M059J (cell line): ENCODE measurements around the gene KY. TPM values are rescaled to one million over a fixed set of nuclear protein-coding genes. Genes with fewer than 3 reads are reported as not detected.
A peak's percentile ranks its signal among the peaks of the same experiment; 100 is the strongest.
"Not testable (repeated sequence)": the region's sequence is repeated elsewhere in the genome, so short reads cannot be mapped to it uniquely, and the experiment has no call there.

Experiments used
- DNase-seq: peaks from one replicate; pipeline ENCODE4 v3.0.0-alpha.2; 2012; ENCODE audit warnings: low read depth
- total RNA-seq: library from RNA; depleted of rRNA; stranded (reverse); fragments of >200 nt; shearing (Covaris generic); gene quantifications from 2 replicates; pipeline ENCODE4 v1.2.3, GENCODE V29; 2014

Gene KY
- total RNA-seq, 1 experiment from 2014 or later, result 0.76 TPM

- no peak for DNase-seq
These were observed 47.3 kb downstream of the KY start for GRCh38 chr3:134603480-134603879.

GRCh38 chr3:134602440-134602814 is 48.4 kb downstream of the KY start:
- DNase-seq, result no peak

DNA sequence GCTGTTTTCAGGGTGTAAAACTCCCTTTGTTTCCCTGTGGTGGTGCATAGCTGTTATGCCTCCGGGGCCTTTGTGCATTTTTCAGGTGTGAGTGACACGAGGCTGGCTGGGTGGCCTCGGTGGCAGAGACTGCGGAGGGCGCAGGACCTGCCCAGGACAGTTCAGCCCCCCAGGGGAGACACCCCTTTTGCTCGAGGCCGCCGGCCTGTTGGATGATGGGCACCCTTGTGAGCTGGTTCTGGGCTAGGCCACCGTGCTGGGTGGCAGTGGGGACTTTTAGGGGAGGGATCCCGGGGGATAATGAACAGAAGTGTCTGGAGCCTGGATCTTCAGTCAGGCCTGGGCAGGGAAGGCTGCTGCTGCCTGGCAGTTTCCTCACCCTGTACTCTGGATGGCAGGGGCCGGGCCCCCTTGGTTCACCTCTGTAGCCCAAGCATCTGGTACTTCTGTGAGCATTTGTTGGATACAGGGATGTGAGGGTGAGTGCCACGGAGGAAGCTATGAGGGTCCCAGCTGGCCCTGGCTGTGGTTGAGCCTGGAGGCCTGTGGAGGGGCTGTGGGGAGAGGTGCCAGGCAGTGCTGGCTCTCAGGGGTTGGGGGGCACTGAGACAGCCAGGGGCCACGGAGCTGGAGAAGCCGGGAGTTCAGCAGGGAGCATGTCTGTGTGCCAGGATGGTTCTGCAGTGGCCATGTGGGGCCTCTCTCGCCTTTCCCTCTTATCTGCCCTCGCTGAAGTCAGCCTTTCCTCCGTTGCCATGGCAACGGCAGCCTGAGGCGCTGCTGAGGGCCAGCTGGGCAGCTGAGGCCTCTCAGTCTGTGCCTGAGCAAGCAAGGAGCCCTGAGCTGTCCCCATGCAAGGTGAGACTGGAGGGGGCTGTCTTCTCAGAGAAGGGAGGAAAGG is 49.0 kb downstream of the KY start:
- DNase-seq, result peak; percentile 69

DNA sequence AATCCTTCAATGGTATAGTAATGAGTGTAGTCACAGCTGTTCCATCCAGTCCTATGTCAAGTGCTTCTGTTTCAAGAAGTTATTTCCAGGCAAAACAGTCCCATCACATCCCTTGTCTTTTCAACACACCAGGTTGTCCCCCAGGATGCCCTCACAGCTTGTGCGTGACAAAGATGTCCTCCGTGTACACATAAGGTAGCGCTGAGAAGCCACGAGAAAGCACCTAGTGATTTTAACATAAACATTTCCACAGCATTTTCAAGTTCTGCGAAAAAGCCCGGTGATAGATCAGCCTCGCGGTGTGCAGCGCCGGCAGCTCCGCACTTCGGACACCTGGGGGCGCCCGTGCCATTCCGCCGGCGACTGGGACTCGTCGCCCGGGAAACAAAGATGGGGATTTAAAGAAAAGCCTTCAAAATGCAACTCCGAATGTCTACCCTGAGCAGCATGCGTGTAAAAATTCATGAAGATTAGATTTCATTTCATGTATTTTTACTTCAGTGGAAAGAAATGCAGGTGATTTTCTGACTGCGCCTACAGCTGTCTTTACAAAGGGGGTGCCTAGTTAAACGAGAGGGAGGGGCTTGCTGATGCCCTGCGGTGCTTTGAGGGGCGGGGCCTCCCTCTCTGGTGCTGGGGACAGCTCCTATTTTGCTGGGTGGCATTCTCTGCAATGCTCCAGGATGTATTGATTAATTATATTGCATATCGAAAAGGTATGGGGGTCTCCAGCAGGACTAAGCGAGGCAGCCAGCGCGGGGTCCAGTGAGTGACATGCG is 49.9 kb downstream of the KY start:
- DNase-seq, result peak; percentile 74

GRCh38 chr3:134600206-134600605 is 50.6 kb downstream of the KY start:
- peak; percentile 38 for DNase-seq

DNA sequence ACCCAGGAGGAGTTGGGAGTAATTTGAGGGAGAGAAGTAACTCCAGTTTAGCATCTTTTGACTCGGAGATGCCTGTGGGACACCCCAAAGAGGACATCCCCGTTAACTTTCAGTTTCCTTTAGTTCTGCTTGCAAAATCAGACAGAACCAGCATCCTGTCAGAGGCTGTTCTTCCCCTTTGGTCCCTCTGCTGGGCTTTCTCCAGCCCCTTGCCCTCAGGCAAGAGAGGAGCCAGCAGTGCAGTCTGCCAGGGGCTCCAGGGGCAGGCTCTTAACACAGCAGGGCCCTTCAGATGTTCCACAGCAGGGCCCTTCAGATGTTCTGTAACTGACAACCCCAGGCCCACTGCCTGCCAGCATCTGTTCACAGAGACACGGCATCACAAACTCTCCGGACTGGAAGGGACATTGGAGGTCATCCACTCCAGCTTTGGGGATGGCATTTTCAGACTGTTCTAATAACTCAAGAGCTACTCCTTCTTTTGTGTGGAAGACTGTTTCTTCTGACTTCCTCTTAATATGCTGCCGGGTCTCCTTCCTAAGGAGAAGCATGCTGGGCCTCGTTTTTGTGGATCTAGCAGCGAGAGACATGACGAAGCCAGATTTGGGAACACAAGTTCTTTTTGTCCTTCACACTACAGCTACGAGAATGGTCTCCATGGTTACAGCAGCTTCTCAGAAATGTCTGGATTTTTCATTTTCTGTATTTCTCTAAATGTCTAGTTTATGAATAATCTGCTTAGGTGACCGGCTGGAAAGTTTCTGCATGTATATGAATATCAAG is 51.9 kb downstream of the KY start:
- no peak for DNase-seq

DNA sequence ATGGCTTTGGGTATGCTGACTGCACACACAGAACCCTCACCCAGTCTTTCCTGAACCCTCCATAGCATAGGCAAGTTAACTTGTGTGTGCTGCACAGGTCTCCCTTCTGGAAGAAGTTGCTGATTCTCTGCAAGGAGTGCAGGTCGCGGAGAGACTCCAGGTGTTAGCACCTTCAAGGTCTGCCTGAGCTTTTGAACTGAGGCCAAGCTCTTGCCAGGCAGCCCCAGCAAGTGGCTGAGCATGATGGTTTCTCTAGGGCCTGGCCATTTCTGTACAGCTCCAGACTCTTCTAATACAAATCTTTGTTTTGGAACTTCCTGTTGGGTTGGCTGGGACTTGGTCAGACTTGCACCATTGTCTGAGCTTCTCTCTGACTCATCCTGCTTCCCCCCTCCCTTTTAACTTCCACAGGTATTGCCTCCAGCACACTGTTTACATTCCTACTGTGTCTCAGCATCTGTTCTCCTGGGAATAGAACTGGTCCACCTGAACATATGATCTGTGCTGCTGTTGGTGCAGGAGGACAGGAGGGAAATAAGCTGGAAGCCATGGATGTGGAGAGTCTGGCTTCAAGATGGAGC is 53.3 kb downstream of the KY start:
- peak; percentile 62 for DNase-seq

DNA sequence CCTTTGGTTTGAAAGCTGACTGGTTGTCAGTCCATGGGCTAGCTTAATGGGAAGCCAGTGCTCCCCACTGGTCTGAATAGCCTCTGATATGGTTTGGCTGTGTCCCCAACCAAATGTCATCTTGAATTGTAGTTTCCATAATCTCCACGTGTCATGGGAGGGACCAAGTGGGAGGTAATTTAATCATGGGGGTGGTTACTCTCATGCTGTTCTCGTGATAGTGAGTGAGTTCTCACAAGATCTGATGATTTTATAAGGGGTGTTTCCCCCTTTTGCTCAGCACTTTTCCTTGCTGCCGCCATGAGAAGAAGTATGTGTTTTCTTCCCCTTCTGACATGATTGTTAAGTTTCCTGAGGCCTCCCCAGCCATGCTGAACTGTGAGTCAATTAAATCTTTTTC is 55.8 kb downstream of the KY start:
- DNase-seq, result not testable (repeated sequence)

DNA sequence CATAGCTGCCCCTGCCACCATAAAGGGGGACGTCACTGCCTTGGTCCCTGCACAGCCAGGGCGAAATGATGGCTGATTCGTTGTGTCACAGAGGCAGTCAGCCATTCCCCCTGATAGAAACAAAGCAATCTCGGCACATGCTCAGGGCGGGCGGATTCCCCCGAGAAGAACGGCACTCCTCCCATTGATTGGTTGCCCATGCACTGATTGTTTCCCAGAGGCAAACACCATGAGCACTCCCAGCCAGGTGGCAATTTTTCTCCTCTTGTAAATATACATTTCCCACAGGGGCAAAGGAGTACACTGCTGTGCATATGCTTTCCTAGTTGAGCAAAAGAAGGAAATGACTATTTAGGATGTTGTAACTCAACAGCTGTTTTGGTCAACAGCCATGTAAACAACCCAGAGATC is 56.5 kb downstream of the KY start:
- no peak for DNase-seq

DNA sequence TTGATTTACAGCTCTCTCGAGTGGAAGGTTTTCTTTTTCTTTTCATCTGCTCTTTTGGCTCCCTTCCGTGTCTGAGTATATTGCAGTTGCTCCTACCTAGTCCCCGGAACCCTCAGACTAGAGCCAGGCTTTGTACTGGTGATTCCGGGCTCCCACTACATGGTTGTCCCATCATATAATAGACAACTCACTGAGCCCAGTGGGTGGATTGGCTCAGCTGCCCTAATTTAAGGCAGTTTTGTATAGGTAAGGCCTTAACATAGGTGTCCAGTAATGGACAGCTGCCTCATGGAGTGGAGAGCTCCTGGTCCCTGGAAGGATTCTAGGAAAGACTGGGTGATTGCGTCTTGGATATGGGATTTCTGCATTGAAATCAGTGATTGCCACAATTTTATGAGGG is 58.0 kb downstream of the KY start:
- DNase-seq, result no peak

DNA sequence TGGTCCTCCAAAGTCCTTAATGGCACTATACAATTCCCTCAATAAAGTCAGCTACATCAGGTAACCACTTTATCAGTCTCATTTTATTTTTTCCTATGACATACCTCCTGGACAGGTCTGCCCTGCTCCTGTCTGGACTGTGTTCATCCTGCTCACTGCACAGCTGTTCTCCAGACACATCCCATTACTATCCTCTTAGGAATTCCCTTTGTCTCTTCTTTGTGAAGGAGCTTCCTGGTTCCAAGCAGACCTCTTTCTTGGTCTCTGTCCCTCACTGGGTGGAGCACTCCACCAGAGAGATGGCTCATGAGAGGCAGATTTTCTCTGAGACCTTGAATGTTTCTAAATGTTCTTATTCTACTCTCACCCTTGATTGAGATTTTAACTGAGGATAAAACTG is 60.1 kb downstream of the KY start:
- no peak for DNase-seq

DNA sequence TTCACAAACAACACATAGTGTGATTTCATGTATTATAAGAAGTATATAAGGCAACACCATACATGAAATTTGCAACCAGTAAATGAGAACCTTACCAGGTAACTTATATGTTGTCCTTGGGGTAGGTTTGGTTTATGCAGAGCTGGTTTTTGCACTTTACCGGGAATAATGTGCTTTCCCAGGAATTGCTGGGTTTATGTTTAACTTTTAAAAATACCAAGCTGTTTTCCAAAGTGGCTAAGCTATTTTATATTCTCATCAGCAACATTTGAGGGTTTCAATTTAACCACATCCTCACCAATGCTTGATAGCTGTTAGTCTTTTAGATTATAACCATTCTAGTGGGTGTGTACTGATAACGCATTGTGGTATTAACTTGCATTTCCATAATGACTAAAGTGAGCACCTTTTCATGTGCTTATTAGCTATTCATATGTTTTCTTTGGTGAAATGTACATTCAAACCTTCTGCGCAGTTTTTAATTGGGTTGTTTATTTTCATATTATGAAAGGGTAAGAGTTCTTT is 71.6 kb downstream of the KY start:
- no peak for DNase-seq

DNA sequence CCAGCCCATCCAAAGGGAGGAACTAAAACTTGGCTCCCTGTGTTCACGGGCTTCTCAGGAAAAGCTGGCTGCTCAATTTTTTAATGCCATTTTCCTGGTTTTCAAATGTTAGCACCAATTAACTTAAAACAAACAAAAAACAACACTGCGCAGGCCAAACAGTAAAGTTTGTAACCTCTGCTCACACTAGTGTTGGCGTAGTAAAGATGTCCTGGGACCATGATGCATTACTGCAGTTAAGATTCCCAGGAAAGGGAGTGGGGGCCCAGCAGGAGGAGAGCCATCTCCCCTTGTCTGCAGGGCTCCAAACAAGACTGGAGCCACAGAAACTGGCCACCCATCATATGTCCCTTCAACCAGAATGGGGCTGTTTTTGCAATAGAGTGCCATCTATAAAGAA is 74.0 kb downstream of the KY start:
- no peak for DNase-seq

DNA sequence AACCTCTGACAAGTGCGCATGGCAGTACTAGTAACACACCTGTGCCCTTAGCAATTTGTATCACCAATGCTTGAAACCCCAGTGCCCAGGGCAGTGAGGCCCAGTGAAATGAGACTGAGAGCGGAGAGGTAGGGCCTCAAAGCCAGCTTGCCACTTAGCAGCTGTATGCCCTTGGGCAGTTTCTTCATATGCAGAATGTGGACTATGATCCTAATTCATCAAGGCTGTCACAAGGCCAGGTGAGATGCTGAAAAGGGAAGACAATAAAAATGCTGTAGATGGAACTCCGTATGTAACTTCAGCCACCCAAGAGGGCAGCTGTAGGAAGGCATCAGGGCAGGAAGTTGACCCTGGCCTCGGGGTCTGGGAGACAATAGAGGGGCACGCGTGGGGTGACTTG is 74.4 kb downstream of the KY start:
- DNase-seq, result no peak

DNA sequence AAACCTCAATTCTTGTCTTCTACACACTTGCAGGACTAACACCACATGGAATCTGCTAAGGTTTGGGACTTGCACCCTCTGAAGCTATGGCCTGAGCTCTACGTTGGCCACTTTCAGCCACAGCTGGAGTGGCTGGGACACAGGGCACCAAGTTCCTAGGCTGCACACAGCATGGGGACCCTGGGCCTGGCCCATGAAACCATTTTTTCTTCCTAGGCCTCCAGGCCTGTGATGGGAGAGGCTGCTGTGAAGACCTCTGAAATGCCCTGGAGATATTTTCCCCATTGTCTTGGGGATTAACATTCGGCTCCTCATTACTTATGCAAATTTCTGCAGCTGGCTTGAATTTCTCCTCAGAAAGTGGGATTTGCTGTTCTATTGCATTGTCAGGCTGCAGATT is 80.9 kb downstream of the KY start:
- DNase-seq, result not testable (repeated sequence)

GRCh38 chr3:134568790-134569189 is 82.0 kb downstream of the KY start:
- no peak for DNase-seq

DNA sequence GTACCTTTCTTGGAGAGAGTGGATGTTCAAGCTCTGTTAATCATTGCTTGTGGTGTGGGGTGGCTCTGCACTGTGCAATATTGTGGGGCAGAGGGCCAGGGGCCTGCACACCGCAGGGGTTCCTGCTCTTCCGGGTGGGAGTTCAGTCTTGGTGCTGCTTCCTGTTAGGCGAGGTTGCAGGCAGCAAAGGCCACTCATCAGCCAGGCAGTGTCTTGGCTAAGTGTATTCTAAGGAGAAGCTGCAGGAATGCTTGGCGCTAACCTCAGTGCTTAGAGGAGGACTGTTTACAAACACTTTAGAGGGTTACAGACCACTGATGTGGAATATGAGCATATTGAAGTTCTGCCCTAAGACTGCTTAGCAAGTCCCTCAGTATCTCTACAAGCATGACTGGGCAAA is 83.2 kb downstream of the KY start:
- peak; percentile 6 for DNase-seq

- DNase-seq, result no peak
These were observed 85.8 kb downstream of the KY start for GRCh38 chr3:134564991-134565390.

GRCh38 chr3:134563601-134564000 is 87.2 kb downstream of the KY start:
- no peak for DNase-seq

GRCh38 chr3:134562055-134562454 is 88.8 kb downstream of the KY start:
- DNase-seq, result no peak

GRCh38 chr3:134559591-134559990 is 91.2 kb downstream of the KY start:
- DNase-seq, result no peak
